Sigmoid colon (tissue), 4 donors: Measurements from ENCODE around the gene ATP1B3.

Experiments used
- POLR2A ChIP-seq, 2 donors: fragments of 450-650 bp; IDR thresholded peaks; one replicate each; pipeline ENCODE4 v1.6.1; 2016; ENCODE audit warnings: antibody characterized with exemption in 2 of 2, mild to moderate bottlenecking in 2 of 2, moderate library complexity in 2 of 2
- POLR2AphosphoS5 ChIP-seq, 4 donors: sonication (generic); formaldehyde crosslinking; IDR thresholded peaks; one replicate each; pipeline ENCODE4 v1.6.1; 2017; ENCODE audit warnings: antibody characterized with exemption in 4 of 4

DNA sequence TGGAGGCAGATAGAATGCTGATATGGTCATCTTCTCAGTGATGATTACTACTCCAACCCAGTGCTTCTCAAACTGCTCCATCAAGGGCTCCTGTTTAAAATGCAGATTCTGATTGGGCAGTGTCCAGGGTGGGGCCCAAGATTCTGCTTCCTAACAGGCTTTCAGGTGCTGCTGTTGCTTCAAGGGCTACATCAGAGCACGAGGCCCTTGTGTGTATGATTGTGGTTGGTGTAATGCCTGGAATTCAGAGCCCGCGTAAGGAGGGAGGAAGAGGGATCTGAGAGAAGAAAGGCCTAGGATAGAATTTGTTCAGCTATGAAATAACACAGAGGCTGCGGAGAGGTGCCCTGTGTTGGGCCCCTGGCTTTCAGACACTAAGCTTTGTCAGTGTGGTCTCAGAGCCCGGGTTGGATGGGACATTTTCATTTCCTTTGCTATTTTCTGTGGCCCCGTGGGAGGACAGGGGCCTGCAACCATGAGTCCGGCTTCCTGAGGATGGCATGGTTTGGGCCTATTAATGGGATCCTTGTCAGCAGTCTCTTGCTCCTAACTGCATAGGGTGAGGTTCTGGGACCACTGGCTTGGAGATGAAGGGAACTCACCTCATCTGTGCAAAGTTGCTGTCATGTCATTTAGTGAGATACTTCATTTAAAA is 53.0 kb downstream of the ATP1B3 start:
- TF ChIP-seq POLR2A (IDR thresholded peaks at IDR 0.05) (no peak), POLR2AphosphoS5 (IDR thresholded peaks at IDR 0.05) (no peak)
